ENCODE results near the gene KIF1A. TPM values are rescaled to one million over a fixed set of nuclear protein-coding genes. Genes with fewer than 3 reads are reported as not detected.

Gene KIF1A
- total RNA-seq, 2 donors from 2014 or later = 27.4 to 51.5 TPM

DNA sequence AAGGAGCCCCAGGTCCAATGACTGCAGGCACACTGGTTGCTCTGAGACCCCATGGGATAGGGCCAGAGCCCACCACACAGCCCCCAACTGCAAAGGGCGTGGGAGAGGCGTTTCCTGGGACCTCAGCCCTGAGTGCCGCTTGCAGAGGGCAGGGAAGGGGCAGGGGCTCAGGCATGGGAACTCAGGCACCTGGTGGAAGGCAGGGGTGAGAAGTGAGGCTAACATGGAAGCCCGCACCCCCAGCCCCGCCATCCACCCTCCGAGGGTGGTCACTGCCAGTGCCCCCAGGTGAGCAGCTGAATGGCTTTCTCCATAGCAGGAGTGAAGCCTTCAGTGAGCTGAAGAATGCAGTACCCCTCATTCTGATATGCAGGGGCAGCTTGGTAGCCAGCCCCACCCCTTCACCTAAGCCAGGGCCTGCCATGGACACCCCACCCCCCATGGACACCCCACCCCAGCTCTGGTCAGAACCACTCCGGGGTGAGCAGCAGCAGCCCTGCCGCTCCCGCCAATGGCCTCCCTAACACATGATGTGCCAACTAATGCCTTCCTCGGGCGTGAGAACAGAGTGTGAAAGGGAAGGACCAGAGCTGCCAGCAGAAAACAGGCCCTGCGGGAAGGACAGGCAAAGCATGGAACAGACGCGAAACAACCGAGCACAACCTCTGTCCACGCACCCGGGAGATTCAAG is 6.6 kb downstream of the KIF1A start:
- no peak for DNase-seq
- no peak for ATAC-seq
- intact Hi-C loops (cut with DNase I) = no loop called here

- intact Hi-C loops (cut with DNase I) = no loop called here
- no peak for DNase-seq
- no peak for ATAC-seq
These were observed 7.3 kb downstream of the KIF1A start for GRCh38 chr2:240812721-240813120.

DNA sequence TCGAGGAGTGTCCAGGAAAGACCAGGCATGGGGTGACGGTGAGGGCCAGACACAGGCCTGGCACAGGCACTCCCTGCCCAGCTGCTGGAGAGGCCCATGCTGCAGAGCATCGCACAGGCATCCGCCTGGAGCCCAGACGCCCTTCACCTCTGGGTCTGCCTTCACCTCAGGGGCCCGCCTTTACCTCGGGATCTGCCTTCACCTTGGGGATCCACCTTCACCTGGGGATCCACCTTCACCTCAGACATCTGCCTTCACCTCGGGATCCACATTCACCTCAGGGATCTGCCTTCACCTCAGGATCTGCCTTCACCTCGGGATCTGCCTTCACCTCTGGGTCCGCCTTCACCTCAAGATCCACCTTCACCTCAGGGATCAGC is 7.7 kb downstream of the KIF1A start:
- intact Hi-C loops (cut with DNase I) = no loop called here
- DNase-seq (no peak), ATAC-seq (no peak)

GRCh38 chr2:240811346-240812300 is 8.4 kb downstream of the KIF1A start:
- DNase-seq = no peak
- intact Hi-C loops (cut with DNase I) = no loop called here
- no peak for ATAC-seq

DNA sequence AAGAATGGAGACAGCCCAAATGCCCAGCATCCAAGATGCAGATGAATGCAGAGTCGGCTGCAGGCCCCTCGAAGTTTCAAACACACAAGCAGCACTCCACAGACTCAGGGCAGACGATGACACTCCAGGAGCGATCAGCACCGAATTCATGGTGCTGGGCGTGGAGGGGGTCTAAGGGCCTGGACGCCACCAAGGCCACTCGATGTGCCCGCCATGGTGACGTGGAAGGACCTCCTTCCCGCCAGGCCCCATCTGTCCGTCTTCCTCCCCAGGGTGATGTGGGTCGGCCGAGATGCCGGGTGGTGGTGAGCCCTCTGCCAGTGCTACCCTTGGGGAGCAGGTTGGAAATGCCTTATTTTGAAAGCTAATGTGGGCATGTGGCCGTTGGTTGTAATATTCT is 9.4 kb downstream of the KIF1A start:
- ATAC-seq (no peak), DNase-seq (no peak)
- intact Hi-C loops (cut with DNase I) = no loop called here

- DNase-seq (no peak), ATAC-seq (no peak)
- intact Hi-C loops (cut with DNase I) = no loop called here
These were observed 9.8 kb downstream of the KIF1A start for GRCh38 chr2:240810199-240810598.

- intact Hi-C loops (cut with DNase I) = no loop called here
- DNase-seq = no peak
- ATAC-seq = no peak
These were observed 10.7 kb downstream of the KIF1A start for GRCh38 chr2:240809276-240809675.

- intact Hi-C loops (cut with DNase I) = no loop called here
- ATAC-seq (no peak), DNase-seq (no peak)
These were observed 13.6 kb downstream of the KIF1A start for GRCh38 chr2:240806459-240806858.

GRCh38 chr2:240806006-240806405 is 14.0 kb downstream of the KIF1A start:
- intact Hi-C loops (cut with DNase I) = no loop called here
- DNase-seq (no peak), ATAC-seq (no peak)

GRCh38 chr2:240803191-240803590 is 16.8 kb downstream of the KIF1A start:
- no peak for DNase-seq
- intact Hi-C loops (cut with DNase I) = no loop called here
- no peak for ATAC-seq

GRCh38 chr2:240799033-240799820 is 20.8 kb downstream of the KIF1A start:
- no peak for DNase-seq
- intact Hi-C loops (cut with DNase I) = no loop called here
- ATAC-seq = no peak

DNA sequence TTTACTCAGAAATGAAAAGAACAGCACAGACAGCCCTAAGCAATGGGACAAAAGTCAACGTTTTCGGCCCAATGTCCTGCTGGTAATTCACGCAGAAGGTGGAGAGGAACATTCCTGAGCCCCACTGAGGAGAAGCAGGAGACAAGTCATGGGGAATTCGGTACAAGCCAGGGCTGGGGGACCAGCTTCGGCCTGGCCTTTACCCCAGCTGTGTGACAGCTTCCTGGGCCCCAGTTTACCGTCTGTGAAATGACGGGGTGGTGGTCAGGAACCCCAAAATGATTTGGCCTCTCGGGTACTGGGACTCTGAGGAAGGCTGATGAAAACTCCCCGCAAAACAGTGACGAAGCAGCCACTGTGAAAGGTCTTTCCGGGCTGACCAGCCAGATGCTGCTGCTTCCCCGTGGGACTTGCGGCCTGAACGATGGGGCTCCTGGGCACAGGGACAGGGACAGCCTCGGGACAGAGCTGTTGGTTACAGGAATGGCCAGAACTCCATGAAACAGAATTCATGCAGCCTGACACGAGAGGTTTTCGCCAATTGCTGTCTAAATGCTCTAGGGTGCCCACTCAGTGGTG is 21.6 kb downstream of the KIF1A start:
- intact Hi-C loops (cut with DNase I) = no loop called here
- DNase-seq = no peak
- no peak for ATAC-seq

DNA sequence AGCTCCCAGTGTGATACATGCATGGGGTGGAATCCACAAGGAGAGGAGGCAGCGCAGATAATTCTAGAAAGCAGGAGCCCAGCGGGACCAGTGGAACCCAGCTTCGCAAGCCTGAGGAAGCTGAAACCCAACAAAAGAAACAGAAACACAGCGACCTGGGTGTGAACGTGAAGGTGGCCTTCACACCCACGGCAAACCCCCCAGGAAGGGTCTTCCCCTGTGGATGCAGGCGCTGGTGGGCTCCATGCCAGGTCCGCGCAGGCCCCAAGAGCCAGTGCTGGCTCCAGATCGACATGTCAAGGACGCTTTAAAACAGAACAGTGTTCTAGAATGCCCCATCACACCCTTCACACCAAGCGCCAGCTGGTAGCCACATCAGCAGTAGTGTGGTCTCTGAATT is 22.1 kb downstream of the KIF1A start:
- ATAC-seq (no peak), DNase-seq (no peak)
- intact Hi-C loops (cut with DNase I) = no loop called here

- no peak for ATAC-seq
- intact Hi-C loops (cut with DNase I) = no loop called here
- no peak for DNase-seq
These were observed 22.5 kb downstream of the KIF1A start for GRCh38 chr2:240797500-240797895.

GRCh38 chr2:240796543-240797499 is 23.2 kb downstream of the KIF1A start:
- no peak for ATAC-seq
- DNase-seq = no peak
- intact Hi-C loops (cut with DNase I) = no loop called here

- ATAC-seq (no peak), DNase-seq (no peak)
- intact Hi-C loops (cut with DNase I) = no loop called here
These were observed 24.0 kb downstream of the KIF1A start for GRCh38 chr2:240795916-240796510.

GRCh38 chr2:240795454-240795853 is 24.6 kb downstream of the KIF1A start:
- DNase-seq (no peak), ATAC-seq (no peak)
- intact Hi-C loops (cut with DNase I) = no loop called here

- DNase-seq (no peak), ATAC-seq (no peak)
- intact Hi-C loops (cut with DNase I) = no loop called here
These were observed 25.8 kb downstream of the KIF1A start for GRCh38 chr2:240794178-240794721.
